ENCODE measurements around the gene NSUN4. TPM values are rescaled to one million over a fixed set of nuclear protein-coding genes. Genes with fewer than 3 reads are reported as not detected.
"Not testable (repeated sequence)": the region's sequence is repeated elsewhere in the genome, so short reads cannot be mapped to it uniquely, and the experiment has no call there.

The NSUN4 gene
- total RNA-seq, 1 experiment from 2014 or later = 20.4 TPM

GRCh38 chr1:46364612-46365011, 24.0 kb downstream of the NSUN4 start:
- no peak for DNase-seq
- Histone ChIP-seq H4K20me1 (ENCODE audit: control insufficient read depth, insufficient read depth, insufficient read length) (no peaks in the 10 kb centered on the region), H2BK5ac (ENCODE audit: insufficient read length, low read length) (no peak overlapping the region), H3K79me1 (ENCODE audit: insufficient read depth, low read depth, low read length, poor library complexity, severe bottlenecking) (no peaks in the 10 kb centered on the region), H2BK15ac (ENCODE audit: low read depth, low read length) (no peak overlapping the region), H3K9me3 (ENCODE audit: control insufficient read depth, low read depth, low read length) (no peaks in the 10 kb centered on the region), H3K23ac (ENCODE audit: insufficient read length, low read depth, low read length) (no peak overlapping the region), H2BK12ac (ENCODE audit: insufficient read length, low read depth, low read length) (no peak overlapping the region), H3T11ph (ENCODE audit: low read length) (no peak overlapping the region), H2BK20ac (ENCODE audit: low read depth, low read length, poor library complexity, severe bottlenecking) (no peak overlapping the region), H3K4me1 (ENCODE audit: insufficient read depth, low read length) (no peaks in the 10 kb centered on the region), H3K79me2 (ENCODE audit: insufficient read depth, low read length) (no peaks in the 10 kb centered on the region), H3K9ac (ENCODE audit: extremely low read depth, insufficient read length, low read length) (no peak overlapping the region), H4K8ac (replicated peaks; ENCODE audit: insufficient read length, low read depth, low read length) (no peak overlapping the region), H3K23me2 (ENCODE audit: insufficient read length, low read depth, low read length, poor library complexity, severe bottlenecking) (no peaks in the 10 kb centered on the region), H4K91ac (ENCODE audit: insufficient read length, low read depth, low read length) (no peak overlapping the region), H3K18ac (ENCODE audit: insufficient read length, low read depth, low read length) (no peak overlapping the region), H2BK120ac (ENCODE audit: low read depth, low read length, poor library complexity, severe bottlenecking) (no peak overlapping the region), H2AFZ (ENCODE audit: low read length) (no peak overlapping the region), H3K27me3 (ENCODE audit: insufficient read depth, low read length) (no peaks in the 10 kb centered on the region), H3K4me2 (ENCODE audit: insufficient read depth, insufficient read length, low read length) (no peak overlapping the region), H3K4ac (ENCODE audit: low read depth, low read length) (no peak overlapping the region), H2AK5ac (ENCODE audit: insufficient read length, low read length) (no peak overlapping the region), H3K56ac (ENCODE audit: insufficient read length, low read depth, low read length) (no peak overlapping the region), H4K5ac (ENCODE audit: insufficient read length, low read depth, low read length) (no peak overlapping the region), H3K27ac (ENCODE audit: insufficient read length, low read depth, low read length) (no peak overlapping the region), H3K14ac (ENCODE audit: insufficient read depth, low read length) (no peak overlapping the region)
- H3K9me3 Mint-ChIP-seq = no peaks in the 10 kb centered on the region
- H3K27ac Mint-ChIP-seq = no peak overlapping the region
- no peak overlapping the region for H3K4me3 Mint-ChIP-seq
- peaks cover 17 to 55% (median 31%) of the 10 kb centered on the region in 3 experiments; a peak in 6 of 7 replicates for H3K36me3 Mint-ChIP-seq (ENCODE audit: insufficient read depth in 1 of 3, low read depth in 3 of 3)
- no CpG with 5 or more reads among the region's 5 CpGs for WGBS (ENCODE audit: extremely low coverage, insufficient read length, low lambda C conversion rate)
- H3K27me3 Mint-ChIP-seq (ENCODE audit: low read depth) = no peaks in the 10 kb centered on the region
- peaks cover 5 to 10% of the 10 kb centered on the region in 2 experiments for H3K4me1 Mint-ChIP-seq
- TF ChIP-seq CTCF (conservative IDR thresholded peaks at IDR 0.05) = no peak

GRCh38 chr1:46365796-46366195, 25.2 kb downstream of the NSUN4 start:
- WGBS (ENCODE audit: extremely low coverage, insufficient read length, low lambda C conversion rate) = no CpG with 5 or more reads among the region's 8 CpGs
- H3K27ac ChIP-seq (ENCODE audit: insufficient read length, low read depth, low read length) = not testable (repeated sequence)
- peaks cover 10 to 15% of the 10 kb centered on the region in 2 experiments for H3K4me1 Mint-ChIP-seq

More at GRCh38 chr1:46365796-46366195, 25.2 kb downstream of the NSUN4 start:
- peaks cover 13 to 48% (median 26%) of the 10 kb centered on the region in 3 experiments; a peak in 6 of 7 replicates for H3K36me3 Mint-ChIP-seq (ENCODE audit: insufficient read depth in 1 of 3, low read depth in 3 of 3)
- not testable (repeated sequence) for H3K9me3 ChIP-seq (ENCODE audit: control insufficient read depth, low read depth, low read length); H2BK15ac ChIP-seq (ENCODE audit: low read depth, low read length); H3K27ac Mint-ChIP-seq; H3K18ac ChIP-seq (ENCODE audit: insufficient read length, low read depth, low read length); H3K4me2 ChIP-seq (ENCODE audit: insufficient read depth, insufficient read length, low read length); H2AFZ ChIP-seq (ENCODE audit: low read length); H3K4me3 Mint-ChIP-seq; H3T11ph ChIP-seq (ENCODE audit: low read length); H4K91ac ChIP-seq (ENCODE audit: insufficient read length, low read depth, low read length); DNase-seq; H3K79me1 ChIP-seq (ENCODE audit: insufficient read depth, low read depth, low read length, poor library complexity, severe bottlenecking); H2BK12ac ChIP-seq (ENCODE audit: insufficient read length, low read depth, low read length); H2BK5ac ChIP-seq (ENCODE audit: insufficient read length, low read length); H3K27me3 Mint-ChIP-seq (ENCODE audit: low read depth); H3K4me1 ChIP-seq (ENCODE audit: insufficient read depth, low read length); H4K5ac ChIP-seq (ENCODE audit: insufficient read length, low read depth, low read length); H3K56ac ChIP-seq (ENCODE audit: insufficient read length, low read depth, low read length); H3K9ac ChIP-seq (ENCODE audit: extremely low read depth, insufficient read length, low read length); H4K8ac ChIP-seq (replicated peaks; ENCODE audit: insufficient read length, low read depth, low read length); H2AK5ac ChIP-seq (ENCODE audit: insufficient read length, low read length); H3K4ac ChIP-seq (ENCODE audit: low read depth, low read length); H3K14ac ChIP-seq (ENCODE audit: insufficient read depth, low read length); H2BK20ac ChIP-seq (ENCODE audit: low read depth, low read length, poor library complexity, severe bottlenecking); H3K79me2 ChIP-seq (ENCODE audit: insufficient read depth, low read length); H3K27me3 ChIP-seq (ENCODE audit: insufficient read depth, low read length); H3K9me3 Mint-ChIP-seq; H3K23me2 ChIP-seq (ENCODE audit: insufficient read length, low read depth, low read length, poor library complexity, severe bottlenecking); H3K23ac ChIP-seq (ENCODE audit: insufficient read length, low read depth, low read length); H4K20me1 ChIP-seq (ENCODE audit: control insufficient read depth, insufficient read depth, insufficient read length); H2BK120ac ChIP-seq (ENCODE audit: low read depth, low read length, poor library complexity, severe bottlenecking)
